DND-41 (cell line): ENCODE results near the gene SLC25A44.

Source experiments
- EZH2 ChIP-seq: IDR thresholded peaks from 3 replicates; pipeline ENCODE4 v1.6.1; 2012; ENCODE audit warnings: borderline replicate concordance, low read depth, mild to moderate bottlenecking, moderate library complexity, low read length, inconsistent platforms; ENCODE audit not compliant: severe bottlenecking
- TF ChIP-seq, protein P1 (sequence below): IDR thresholded peaks from 2 replicates; pipeline ENCODE4 v1.5.1; 2012; ENCODE audit warnings: borderline replicate concordance, low read length, moderate library complexity, mild to moderate bottlenecking; ENCODE audit not compliant: poor library complexity, severe bottlenecking; ENCODE audit errors: extremely low read depth

DNA sequence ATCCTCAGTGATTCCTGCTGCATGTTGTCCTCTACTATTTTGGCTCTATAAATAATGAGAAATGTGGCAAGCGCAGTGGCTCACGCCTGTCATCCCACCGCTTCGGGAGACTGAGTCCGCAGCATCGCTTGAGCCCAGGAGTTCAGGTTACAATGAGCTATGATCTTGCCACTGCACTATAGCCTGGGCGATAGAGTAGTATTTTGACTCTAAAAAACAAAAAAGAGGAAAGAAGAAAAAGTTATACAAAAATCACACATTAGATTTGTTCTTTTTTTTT, 756 bp upstream of the SLC25A44 start:
- TF ChIP-seq, protein P1, sequence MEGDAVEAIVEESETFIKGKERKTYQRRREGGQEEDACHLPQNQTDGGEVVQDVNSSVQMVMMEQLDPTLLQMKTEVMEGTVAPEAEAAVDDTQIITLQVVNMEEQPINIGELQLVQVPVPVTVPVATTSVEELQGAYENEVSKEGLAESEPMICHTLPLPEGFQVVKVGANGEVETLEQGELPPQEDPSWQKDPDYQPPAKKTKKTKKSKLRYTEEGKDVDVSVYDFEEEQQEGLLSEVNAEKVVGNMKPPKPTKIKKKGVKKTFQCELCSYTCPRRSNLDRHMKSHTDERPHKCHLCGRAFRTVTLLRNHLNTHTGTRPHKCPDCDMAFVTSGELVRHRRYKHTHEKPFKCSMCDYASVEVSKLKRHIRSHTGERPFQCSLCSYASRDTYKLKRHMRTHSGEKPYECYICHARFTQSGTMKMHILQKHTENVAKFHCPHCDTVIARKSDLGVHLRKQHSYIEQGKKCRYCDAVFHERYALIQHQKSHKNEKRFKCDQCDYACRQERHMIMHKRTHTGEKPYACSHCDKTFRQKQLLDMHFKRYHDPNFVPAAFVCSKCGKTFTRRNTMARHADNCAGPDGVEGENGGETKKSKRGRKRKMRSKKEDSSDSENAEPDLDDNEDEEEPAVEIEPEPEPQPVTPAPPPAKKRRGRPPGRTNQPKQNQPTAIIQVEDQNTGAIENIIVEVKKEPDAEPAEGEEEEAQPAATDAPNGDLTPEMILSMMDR, result no peak
- TF ChIP-seq EZH2, result no peak
